Cerebellar cortex (tissue), 1 donor: ENCODE measurements around the gene CHP2.
"Not testable (repeated sequence)": the region's sequence is repeated elsewhere in the genome, so short reads cannot be mapped to it uniquely, and the experiment has no call there.

ENCODE experiments used
- DNase-seq: peaks from one replicate; pipeline ENCODE4 v3.0.0-alpha.2; 2015; ENCODE audit warnings: low spot score

CHP2 gene

DNA sequence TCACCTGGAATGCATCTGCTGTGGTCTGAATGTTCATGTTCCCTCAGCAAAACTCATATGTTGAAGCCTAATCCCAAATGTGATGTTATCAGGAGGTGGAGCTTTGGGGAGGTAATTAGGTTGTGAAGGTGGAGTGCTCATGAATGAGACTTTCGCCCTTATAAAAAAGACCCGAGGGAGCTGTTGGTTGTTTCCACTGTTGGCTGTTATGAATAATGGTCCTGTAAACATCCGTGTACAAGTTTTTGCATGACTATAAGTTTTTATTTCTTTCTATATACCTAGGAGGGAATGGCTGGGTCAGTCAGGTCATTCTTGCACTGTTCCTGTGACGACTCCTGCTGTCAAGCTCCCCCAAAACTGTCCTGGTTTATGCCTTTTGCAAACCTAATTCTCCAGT lies 9.6 kb upstream of the CHP2 start:
- no peak for DNase-seq

DNA sequence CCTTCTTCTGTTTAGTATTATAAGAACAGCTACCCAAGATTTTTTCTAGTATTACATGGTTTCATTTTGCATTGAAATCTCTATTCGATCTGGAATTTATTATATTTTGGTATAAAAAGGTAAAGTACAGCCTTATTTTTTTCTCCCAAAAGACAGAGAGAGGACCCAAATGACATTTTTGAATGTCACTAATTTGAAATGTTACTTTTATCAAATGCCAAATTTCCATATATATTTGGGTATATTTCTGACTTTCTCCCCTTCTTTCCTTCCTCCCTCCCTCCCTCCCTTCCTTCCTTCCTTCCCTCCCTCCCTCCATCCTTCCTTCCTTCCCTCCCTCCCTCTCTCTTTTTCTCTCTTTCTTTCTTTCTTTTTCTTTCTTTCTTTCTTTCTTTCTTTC lies 6.2 kb upstream of the CHP2 start:
- DNase-seq = no peak

DNA sequence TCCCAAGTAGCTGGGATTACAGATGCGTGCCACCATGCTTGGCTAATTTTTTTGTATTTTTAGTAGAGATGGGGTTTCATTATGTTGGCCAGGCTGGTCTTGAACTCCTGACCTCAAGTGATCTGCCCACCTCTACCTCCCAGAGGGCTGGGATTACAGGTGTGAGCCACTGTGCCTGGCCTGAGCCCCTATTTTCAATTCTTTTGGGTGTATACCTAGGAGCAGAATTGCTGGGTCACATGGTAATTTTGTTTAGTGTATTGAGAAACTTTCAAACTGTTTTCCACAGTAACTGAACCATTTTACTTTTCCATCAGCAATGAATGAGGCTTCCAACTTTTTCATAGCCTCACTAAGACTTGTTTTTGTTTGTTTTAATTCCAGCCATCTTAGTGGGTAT lies 3.8 kb upstream of the CHP2 start:
- not testable (repeated sequence) for DNase-seq

DNA sequence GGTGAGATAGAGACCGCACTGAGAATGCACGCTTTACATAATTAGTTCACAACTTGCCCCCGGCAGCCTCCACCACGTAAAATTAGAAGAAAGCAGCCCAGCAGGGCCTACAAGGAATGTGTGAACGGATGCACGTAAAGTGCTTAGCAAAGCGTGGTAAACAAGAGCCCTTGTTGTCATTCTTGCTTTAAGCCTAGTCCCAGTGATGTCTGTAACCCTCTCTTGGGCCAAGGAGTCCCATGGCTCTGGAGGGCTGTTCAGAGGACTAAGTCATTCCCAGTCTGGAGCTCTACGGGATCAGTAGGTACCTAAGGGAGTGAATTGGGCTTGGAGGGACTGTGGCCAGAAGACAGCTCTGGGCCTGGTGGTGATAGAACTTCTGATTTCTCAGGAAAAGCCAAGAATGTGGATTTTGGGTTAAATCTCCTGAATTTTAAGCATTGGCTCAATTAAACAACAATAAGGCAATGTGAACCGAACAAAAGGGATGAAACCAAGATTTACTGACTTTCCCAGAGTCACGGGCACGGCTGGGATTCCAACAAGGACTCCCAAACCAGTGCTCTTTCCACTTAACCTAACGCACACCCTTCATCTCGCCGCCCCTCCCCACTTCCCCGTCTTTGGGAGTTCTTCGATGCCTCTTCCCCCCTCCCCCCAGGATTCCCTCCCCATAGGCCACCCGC lies 775 bp upstream of the CHP2 start:
- DNase-seq = no peak

DNA sequence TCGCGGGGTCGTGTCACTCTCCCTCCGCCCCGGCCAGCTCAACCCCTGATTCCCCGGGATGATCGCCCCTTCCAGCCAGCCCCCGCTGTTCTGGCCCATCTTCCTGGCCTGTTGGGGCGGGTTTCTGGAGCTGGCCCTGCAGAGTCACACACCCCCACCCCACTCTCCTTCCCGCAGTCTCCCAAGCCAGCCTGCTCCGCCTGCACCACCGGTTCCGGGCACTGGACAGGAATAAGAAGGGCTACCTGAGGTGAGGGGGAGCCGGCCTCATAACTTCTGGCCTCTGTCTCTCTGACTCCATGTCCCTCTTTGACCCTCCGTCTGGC lies 621 bp downstream of the CHP2 start:
- DNase-seq = no peak

DNA sequence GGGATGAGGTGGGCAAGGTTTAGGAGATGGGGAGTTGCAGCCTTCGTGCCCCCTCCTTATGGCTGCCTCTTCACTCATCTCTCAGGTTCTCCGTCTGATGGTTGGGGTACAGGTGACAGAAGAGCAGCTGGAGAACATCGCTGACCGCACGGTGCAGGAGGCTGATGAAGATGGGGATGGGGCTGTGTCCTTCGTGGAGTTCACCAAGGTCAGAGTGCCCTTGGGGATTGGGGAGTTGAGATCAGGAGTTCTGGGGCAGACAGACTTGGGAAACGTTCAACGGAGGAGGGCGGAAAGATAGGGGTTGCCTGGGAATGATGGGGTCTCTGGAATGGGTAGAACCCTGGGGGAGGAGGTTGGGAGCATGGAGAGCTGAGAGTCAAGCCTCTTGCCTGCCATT lies 2.3 kb downstream of the CHP2 start:
- DNase-seq = no peak

DNA sequence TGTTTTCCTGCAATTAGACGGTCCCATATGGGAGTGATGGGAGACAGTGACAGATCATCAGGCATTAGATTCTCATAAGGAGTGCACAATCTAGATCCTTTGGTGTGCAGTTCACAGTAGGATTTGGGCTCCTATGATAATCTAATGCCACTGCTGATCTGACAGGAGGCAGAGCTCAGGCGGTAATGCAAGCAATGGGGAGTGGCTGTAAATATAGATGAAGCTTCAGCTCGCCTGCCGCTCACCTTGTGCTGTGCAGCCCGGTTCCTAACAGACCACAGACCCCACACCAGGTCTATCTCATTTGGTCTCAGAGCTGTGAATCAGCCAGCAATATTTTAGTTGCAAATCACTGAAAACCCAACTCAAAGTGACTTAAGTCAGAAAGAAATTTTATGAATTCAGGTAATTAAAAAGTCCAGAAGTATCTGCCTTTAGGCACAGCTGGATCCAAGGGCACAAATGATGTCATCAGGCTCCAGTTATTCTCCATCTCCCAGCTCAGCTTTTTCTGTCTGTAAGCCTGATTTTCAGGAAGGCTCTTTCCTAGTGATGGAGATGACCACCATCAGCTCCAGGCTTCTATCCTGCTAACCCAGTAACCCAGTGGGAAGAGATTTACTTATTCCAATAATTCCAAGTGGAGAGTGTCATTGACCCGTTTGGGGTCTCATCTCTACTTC lies 3.3 kb downstream of the CHP2 start:
- DNase-seq = no peak

DNA sequence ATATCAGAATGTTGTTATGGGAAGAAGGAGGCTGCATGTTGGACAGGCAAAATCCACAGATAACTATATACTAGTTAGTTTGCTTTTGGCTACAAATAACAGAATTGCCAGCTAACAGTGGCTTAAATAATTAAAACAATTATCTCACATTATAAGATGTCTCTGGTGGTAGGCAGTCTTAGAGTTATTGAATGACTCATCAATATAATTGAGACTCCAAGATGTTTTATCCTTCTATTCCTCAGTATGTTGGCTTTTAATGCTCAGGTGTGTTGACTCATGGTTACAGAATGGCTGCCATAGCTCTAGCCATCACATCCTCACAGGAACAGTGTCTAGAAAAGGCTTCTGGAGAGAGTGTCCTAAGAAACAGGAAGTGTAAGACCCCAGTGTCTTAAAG lies 11.1 kb downstream of the CHP2 start:
- no peak for DNase-seq

DNA sequence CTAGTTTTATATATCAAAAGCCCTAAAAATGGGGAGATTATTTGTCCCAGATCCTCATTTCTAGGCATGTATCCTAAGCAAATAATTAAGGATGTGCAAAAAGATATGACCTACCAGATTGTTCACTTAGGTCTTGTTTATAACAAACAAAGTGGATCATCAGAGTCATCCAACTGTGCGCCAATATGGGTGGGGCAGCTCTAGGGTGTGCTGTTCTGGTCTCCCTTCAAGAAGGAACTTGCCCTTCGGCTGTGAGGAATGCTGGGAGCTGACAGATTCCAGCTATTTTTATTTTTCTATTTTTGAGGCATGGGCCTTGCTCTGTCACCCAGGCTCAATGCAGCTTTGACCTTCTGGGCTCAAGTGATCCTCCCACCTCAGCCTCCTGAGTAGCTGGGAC lies 13.8 kb downstream of the CHP2 start:
- no peak for DNase-seq

DNA sequence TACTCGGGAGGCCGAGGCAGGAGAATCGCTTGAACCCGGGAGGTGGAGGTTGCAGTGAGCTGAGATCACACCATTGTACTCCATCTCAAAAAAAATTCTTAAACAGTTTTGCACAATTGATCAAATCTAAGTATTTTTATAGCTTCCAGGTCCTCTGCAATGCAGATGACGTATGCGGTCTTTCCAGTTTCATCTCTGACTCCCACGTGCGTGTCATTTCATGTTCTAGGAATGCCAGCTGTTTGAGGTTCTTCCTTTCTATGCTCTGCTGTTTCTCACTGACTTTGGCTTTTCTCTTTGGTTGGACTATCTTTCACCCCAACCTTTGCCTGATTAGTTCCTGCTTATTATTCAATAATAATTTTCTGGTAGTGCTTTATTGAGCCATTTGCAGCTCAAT lies 16.2 kb downstream of the CHP2 start:
- DNase-seq = no peak

DNA sequence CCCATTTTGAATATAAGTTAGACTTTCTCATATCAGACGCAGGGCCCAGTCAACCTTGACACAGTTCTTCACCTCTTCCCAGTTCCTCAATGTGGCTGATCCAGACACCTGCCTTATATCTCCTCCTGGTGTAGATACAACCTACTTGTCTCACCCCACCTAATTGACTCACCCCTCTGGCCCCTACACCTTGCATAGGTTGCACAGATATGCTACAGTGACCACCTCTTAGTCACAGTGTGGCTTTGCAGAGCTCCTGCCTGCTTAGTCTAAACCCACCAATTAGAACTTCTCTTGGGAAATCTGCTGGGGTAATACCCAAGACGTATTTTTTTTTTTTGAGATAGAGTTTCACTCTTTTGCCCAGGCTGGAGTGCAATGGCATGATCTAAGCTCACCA lies 16.8 kb downstream of the CHP2 start:
- DNase-seq = no peak

DNA sequence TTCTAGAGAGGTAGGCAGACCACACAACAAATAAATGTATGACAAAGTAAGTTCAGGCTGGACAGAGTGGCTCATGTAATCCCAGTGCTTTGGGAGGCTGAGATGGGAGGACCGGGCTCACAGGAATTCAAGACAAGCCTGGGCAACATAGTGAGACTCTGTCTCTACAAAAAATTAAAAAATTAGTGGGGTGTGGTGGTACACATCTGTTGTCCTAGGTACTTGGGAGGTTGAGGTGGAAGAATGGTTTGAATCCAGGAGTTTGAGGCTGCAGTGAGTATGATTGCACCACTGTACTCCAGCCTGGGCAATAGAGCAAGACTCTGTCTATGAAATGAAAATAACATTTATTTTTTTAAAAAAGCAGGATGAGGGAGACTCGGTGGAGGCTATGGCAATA lies 18.5 kb downstream of the CHP2 start:
- no peak for DNase-seq

DNA sequence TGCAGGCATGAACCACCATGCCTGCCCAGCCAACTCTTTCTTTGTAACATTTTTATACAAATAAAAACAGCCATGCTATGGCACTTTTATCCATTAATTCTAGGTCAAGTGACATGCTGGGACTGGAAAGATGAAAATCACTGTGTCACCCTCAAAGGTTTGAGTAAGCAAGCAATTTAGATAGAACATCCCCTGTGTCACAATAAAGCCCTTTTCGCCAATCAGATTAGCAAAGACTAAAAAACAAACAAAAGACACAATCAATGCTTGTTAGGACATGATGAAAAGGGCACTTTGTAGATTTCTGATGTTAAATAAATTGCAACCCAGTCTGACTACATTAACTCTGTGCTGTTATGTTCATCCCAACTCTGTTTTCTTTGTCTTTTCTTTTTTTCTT lies 26.4 kb downstream of the CHP2 start:
- no peak for DNase-seq

DNA sequence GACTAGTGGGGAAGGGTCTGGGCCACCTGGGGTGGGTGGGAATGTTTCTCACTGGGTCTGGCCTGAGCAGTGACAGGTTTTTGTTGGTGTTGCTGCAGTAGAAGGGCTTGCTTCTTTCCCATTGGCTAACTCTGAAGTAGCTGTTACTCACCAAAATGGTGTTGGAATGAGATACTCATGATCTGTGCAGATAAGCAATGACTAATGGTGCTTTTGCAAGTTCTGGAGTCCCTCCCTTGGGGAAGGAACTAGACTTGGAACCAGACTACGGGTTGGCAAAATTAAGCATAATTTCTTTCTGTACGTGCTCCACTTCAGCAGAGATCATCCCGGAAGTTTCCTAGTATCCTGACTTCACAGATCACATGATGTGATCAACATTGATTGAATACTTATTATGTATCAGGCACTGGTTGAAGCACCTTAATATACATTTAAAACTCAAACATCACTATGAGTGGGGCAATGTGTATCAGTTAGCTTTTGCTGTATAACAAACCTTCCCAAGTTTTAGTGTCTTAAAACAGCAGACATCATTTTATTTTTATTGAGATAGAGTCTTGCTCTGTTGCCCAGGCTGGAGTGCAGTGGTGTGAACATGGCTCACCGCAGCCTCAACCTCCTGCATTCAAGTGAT lies 30.1 kb downstream of the CHP2 start:
- no peak for DNase-seq

DNA sequence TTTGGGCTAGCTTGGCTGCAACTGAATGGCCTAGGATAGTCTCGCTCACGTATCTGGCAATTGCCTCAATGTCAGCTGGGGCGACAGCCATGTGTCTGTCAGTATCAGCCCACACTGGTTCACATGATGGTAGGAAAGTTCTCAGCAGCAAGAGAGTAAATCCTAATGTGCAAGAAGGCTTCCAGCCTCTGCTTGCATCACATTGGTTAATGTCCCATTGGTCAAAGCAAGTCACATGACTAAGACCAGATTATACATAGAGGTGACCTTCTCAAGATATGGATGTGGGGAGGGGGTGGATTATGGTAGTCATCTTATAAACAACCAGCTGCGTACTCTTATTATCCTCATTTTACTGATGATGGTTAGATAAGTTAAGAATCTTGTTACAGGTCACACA lies 31.0 kb downstream of the CHP2 start:
- no peak for DNase-seq

DNA sequence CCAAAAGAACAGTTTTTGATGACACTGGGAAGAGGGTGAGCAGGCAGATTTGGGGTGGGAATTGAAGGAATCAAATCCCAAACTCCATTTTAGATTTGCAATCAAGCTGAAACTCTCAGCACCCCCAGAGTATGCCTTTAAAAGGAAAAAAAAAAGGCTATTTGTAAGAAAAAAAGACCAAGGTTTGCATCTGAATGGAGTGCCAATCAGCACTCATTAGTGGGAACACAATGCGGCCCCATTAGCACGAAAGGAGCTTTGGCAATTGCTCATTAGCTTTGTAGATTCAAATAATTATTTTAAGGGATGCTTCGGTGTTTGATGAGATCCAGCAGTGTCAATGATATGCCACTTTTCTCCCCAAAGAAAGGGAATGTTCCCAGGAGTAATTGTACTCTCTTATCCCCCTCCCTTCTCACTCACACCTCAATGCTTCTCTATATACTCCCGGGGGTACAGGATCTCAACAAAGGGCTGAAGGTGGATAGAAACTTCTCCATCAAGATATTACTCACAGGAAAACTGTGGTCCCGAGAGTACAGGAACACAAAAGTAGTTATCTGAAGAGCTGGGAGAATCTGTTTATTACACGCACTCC lies 32.2 kb downstream of the CHP2 start:
- no peak for DNase-seq

DNA sequence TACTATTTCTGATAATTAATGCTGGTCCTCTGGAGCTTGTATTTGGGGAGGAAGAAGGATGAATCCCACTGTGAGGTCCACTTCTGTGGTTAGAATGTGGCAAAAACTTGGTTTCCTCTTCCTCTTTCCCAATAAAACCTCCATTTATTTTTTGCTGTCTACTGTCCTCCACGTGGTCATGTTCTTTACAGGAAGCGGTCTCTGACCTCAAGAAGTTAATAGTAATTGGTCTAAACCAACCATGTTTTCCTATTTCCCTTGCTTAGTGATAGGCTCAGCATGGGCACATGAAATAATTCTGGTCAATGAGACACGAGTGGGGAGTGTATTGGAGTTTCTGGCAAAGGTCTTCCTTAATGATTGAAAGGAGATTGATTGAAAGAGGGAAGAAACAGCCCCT lies 33.9 kb downstream of the CHP2 start:
- DNase-seq = no peak

DNA sequence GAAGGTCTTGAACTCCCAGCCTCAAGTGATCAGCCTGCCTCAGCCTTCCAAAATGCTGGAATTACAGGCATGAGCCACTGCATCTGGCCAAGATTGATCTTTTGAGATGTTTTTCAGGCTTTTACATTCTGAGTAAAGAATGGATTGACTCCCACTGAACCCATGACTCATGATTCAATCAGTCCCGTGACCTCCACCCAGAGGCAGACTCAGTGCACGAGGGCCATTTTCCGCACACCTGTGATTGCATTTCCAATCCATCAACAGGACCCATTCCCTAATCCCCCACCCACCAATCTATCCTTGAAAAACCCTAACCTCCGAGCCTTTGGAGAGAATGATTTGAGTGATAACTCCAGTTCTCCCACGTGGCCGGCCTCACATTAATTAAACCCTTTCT lies 40.6 kb downstream of the CHP2 start:
- no peak for DNase-seq

DNA sequence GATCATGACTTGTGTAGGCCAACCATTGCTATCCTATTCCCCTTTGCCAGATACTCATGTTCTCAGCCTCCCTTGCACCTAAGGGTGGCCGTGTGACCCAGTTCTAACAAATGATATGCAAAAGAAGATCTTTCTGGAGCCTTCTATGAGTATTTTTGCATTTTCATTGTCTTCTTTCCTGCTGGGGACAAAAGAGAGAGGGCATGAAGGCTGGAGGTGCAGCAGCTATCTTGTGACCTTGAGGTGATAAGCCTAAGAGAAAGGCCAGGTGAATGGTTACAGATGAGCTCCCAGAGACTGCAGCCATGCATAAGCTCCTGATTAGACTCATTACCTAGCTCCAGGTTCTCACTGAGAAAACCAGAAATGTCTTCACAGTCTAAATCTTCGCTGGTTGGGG lies 42.1 kb downstream of the CHP2 start:
- DNase-seq = no peak

DNA sequence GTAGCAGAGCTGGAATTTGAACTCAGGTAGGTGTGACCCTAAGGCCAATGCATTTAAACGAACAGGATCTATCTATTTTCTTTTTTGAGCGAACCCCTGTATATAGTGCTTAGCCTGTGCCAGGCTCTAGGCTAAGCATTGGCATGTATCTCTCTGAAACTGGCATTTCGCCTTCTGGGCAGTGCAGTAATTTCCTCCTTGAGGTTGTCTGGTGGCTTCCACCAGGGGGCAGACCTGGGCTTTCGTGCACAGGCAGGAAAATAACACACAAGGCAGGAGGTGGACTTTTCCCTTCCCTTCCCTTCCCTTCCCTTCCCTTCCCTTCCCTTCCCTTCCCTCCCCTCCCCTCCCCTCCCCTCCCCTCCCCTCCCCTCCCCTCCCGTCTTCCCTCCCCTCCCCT lies 46.6 kb downstream of the CHP2 start:
- peak; percentile 71 for DNase-seq

DNA sequence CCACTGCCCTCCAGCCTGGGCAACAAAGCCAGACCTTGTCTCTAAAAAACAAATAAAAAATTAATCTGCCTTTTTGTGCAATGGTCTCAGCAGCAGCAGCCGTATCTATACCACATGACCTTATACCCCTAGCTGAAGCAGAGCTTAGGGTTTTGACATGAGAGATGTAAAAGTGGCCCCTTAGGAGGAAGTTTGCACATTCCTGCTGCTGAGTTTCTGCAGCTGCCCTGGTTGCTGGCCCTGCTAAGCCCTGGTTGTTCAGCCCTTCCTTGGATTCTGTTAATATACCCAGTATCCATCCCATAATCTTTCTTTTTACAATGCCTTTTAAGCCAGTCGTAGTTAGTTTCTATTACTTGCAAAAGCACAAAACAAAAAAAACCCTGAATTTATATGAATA lies 48.0 kb downstream of the CHP2 start:
- no peak for DNase-seq

DNA sequence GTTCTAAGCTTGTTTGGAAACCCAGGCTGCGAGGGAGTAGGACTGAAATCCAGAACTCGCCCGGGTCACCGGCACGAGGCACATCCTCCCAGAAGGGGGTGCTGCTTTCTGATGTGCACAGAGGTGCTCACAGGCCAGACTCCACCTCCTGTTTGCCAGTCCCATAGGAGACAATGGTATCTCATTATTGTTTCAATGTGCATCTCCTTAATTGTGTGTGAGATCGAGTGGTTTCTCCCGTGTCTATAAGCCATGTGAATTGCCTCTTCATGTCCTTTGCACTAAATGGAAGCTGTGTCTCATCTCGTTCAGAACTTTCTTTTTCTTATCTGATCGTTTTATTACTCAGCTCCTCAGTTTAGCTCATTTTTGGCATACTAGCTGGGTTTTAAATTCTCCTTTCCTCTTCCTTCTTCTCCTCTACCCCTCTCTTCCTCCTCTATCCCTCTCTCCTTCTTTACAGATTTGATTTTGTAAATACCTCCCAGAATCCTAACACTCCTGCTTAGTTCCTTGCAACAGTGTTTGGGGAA lies 48.8 kb downstream of the CHP2 start:
- peak; percentile 31 for DNase-seq

DNA sequence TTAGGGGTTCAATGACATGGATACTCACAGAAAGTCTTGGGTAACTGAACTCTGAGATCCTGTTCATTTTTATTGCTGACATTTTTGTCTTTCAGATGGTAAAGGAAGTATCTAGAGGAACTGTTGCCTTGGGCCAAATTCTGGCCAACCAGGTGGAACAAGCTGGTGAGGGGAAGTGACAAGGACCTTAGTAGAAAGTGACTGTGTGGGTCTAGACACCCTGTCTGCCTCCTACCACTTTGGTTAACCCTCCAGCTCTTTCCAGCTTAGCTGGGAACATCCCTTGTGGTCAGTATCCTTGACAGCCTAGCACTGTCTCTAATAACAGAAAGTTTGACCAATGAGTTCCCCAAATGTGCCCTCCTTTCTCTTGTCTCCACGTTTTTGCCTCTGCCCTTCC lies 52.2 kb downstream of the CHP2 start:
- DNase-seq = no peak
